Kidney tubule cell (primary cell): ENCODE measurements around the gene AP1B1.

Experiments
- DNase-seq: peaks from one replicate; pipeline ENCODE4 v3.0.0-alpha.2; 2018; ENCODE audit warnings: low spot score

The AP1B1 gene

GRCh38 chr22:29331658-29332300, 56.6 kb downstream of the AP1B1 start:
- no peak for DNase-seq

GRCh38 chr22:29331213-29331612, 57.2 kb downstream of the AP1B1 start:
- DNase-seq = no peak

DNA sequence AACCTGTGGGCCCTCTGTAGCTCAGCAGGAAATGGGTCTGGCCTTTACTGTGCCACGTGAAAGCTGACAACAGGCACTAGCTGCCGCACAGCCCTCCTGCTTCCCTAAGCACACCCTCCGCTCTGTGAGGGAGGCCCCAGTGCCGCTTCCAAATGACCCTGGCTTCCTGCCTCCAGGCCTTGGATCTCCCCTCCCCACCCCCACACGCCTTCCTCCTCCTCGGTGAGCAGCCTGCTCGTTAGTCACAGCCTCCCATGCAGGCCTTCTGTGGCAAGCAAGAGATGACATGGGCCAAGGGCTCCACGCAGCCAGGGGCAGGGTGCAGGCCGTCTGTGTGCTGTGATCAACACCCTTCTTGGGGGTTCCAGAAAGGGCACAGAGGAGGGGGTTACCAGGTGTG, 57.6 kb downstream of the AP1B1 start:
- DNase-seq = no peak

DNA sequence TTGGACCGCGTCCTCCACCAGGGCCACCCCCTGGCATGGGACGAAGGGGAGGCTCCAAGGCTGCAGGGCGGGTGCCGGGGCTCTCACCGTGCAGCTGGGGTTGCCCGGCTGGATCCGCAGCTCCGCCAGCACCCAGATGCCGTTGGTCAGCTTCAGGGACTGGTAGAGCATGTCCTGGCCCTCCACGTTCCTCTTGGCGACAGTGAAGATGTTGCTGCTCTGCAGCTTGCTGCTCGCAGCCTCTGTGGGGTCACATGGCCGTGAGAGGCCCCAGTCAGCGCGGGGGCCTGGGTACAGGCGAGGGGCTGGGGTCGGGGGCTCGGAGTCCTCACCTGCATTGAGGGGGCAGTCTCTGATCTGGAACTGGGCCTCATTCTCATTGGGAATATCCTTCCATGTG, 58.1 kb downstream of the AP1B1 start:
- no peak for DNase-seq

- no peak for DNase-seq
These were observed 58.8 kb downstream of the AP1B1 start for GRCh38 chr22:29329581-29329980.

DNA sequence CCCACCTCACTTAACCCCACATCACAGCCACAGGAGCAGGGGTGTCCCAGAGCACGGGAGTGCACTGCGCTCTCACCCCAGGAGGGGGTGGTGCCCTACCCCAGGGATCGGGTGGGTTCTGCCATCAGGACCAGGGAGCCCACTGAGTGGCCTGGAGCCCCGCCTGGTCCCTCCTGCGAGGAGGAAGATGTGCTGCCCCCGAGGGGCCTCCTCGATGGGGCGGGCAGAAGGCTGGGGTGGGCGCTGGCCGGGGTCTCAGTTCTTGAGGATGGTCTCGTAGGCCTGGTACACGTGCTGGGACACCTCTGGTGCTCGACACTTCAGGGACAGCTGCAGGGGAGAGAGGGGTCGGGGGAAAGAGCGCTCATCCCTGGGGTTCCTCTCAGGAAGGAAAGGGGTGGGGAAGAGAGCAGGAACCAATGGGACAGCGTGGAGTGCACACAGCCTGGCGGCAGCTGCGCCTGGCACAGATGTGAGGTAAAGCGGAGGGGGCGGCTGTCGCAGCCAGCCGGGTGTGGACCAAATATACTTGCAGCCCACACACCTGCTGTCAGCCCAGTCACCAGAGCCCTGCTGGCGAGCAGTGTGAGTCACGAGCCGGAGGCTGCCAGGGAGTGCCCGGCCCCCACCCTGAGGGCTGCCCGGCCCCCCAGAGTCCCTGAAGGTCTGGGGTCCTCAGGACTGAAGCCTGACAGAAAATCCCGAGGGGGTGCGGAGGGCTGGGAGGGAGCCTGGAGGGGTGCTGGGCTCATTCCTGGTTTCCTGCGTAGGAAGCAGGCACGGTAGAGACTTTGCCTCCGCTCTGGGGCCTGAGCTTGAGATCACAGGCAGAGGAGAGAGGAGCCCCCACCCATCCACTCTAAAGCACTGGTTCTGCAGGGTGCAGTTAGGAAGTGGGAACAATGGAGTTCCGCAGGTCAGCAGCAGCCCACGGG, 59.5 kb downstream of the AP1B1 start:
- no peak for DNase-seq

DNA sequence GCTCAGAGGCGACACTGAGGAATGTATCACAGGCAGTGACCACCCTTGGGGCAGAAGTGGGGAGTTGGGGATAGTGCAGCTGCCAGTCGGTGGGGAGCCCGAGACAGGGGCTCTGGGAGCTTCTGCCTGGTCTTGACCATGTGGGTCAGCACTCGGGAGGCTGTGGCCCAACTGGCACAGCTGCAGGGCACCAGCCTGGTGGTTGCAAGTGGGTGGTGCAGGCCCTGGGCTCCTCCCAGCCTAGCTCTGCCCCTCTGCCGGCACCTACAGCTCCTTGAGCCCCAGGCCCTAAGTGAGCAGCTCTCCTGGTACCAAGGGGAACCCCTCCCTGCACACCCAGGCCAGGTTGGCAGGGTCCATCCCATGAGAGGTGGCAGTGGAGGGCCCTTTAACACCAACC, 60.3 kb downstream of the AP1B1 start:
- no peak for DNase-seq

GRCh38 chr22:29327089-29327764, 61.1 kb downstream of the AP1B1 start:
- DNase-seq = no peak

GRCh38 chr22:29326481-29326880, 61.9 kb downstream of the AP1B1 start:
- DNase-seq = no peak

DNA sequence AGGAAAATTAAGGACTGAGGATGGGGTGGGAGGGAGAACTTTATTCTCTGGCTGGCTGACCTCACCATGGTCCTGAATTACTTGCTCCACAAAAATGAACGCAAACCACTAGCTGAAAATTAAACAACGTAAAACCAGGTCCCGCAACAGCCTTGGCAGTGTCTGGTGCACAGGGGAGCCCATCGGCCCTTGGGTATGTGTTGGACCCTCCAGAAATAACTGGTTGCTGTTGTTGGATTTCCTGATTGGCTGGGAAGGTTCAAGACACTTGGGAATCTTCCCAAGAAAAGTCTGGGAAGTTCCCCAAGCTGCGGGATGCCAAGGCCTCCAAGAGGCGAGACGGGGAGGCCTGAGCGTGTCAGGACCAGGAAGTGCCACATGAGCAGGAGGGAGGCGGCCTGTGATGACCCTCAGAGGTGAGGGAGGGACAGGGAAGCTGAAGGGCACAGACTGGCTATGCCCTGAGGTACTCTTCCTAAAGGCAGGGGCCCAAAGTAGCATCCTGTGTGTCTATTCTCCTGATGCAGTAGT, 62.5 kb downstream of the AP1B1 start:
- DNase-seq = no peak

DNA sequence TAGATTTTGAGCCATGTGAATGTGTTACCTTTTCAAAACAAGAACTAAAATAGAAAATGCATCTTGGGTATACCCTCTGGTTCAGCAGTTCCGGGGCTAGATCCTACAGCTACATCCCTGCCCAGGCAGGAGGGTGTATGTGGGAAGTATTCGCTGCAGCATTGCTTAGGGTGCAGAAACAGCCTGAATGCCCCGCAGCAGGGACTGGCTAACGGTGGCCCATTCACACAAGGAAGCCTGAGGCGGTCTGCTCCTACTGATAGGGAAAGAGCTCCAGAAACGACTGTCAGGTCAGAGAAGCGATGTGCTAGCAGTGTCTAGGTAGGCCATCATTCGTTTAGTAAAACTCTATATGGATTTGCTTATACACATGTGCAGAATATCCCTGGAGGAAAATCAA, 63.0 kb downstream of the AP1B1 start:
- no peak for DNase-seq

GRCh38 chr22:29323641-29324040, 64.7 kb downstream of the AP1B1 start:
- no peak for DNase-seq

DNA sequence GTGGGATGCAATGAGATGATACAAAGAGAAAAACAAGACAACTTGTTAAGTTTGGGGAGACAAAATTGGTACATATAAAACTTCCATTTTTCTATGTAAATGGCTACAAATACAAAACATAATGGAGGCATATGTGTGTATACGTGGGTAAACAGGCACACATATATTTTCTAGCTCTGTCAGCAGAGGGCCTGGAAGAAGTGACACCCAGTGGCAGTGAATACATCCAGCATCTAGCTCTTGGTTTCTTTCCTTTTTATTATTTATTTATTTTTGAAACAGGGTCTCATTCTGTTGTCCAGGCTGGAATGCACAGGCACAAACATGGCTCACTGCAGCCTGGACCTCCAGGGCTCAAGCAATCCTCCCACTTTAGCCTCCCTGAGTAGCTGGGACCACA, 67.8 kb downstream of the AP1B1 start:
- DNase-seq = no peak

DNA sequence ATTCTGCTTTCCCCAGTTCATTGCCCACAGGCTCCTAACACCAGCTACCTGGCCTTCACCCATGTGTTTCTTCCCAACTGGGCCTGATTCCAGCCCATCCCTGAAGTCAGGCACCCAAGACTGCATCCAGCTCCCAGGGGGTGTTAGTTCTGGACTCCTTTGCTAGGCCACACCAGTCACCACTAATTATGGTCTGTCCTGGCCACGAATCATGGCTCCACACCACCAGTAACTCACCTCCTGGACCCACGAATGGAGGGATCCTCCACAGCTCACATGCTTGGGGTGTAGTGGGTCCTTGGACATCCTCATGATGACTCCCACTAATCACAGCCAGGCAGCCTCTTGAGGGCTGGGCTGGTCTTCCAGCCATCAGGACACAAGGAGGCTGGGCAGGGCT, 69.3 kb downstream of the AP1B1 start:
- no peak for DNase-seq

DNA sequence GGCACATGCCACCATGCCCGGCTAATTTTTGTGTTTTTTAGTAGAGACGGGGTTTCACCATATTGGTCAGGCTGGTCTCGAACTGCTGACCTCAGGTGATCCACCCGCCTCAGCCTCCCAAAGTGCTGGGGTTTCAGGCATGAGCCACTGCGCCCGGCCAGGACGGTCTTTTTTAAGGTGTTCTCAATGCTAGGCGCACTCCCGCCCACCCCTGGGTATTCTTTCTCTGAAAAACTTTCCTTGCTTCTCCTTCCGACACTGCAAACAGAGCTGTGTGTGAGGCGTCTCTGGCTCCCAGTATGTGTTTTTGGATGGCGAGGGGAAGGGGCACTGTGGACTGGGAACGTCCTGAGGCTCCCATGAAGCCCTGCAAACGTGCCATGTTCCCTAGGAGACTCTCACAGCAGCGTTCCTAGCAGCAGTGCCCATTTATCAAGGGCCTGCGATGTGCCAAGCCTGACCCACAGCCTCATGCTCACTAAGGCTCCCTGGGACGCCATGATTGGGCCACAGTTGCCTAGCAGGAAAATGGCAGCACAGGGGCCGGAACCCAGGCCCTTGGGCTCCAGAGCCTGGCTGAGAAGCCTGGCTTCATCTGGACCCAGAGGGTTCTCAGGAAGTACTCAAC, 70.4 kb downstream of the AP1B1 start:
- DNase-seq = no peak

DNA sequence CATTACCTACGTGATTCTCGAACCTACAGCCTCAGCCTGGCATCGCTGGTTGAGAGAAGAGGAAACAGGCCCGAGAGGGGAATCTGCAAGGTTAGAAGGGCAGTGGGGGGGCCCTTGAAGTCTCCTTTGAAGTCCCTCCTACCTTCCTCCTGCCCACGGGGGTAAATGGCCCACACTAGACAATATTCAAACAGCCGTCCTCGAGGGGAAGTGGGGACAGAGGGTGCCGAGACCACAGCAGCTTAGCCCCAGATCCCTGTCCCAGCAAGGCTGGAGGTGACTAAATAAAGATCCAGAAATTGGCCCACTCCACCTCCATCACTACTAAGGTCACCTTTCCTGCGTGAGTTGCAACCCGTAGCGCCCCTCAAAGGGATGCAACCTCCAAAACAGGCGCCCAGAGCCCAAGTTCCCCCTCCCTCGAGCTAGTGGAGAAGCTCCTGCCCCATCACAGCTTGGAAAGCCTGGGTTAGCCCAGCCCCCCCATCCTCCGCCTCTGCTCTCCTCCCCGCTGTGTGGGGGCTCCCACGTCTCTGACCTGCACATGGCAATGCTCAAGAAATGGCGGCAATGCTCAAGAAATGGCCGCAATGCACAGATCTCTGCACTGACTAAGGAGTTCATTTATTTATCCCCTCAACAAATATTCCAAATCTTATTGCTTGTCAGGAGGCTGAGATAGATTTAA, 72.1 kb downstream of the AP1B1 start:
- no peak for DNase-seq

- DNase-seq = no peak
These were observed 72.9 kb downstream of the AP1B1 start, which contains the start of gene RASL10A for GRCh38 chr22:29315286-29316140. TSS of gene RASL10A (minus strand) at chr22:29315697. CDS start at chr22:29315246, 451 bp downstream.

- no peak for DNase-seq
These were observed 73.7 kb downstream of the AP1B1 start for GRCh38 chr22:29314537-29315285.

GRCh38 chr22:29313576-29314466, 74.5 kb downstream of the AP1B1 start:
- peak; percentile 36 for DNase-seq
